GM12878 (cell line): Measurements from ENCODE around the gene KASH5.

Experiments
- BHLHE40 ChIP-seq, 2 experiments: fragments of 450-650 bp in 1 of 2; IDR thresholded peaks; 2 replicates each; pipeline ENCODE4 v1.6.1; 2011 to 2017; ENCODE audit warnings: low read depth in 2 of 2, borderline replicate concordance in 1 of 2, improper control_type of control experiment in 1 of 2, low read length in 1 of 2, mild to moderate bottlenecking in 1 of 2
- CREB1 ChIP-seq: IDR thresholded peaks from 2 replicates; pipeline ENCODE4 v1.6.1; 2012; ENCODE audit warnings: low read depth, mild to moderate bottlenecking, inconsistent platforms
- CTCF ChIP-seq, 3 experiments: IDR thresholded peaks in 2 of 3; conservative IDR thresholded peaks in 1 of 3; 2 replicates each; pipeline ENCODE4 v1.5.1; 2011; ENCODE audit warnings: low read depth in 3 of 3, low read length in 3 of 3, mild to moderate bottlenecking in 3 of 3, control low read depth in 2 of 3, moderate library complexity in 2 of 3, inconsistent platforms in 1 of 3, mixed read lengths in 1 of 3; ENCODE audit not compliant: control insufficient read depth in 2 of 3, insufficient read depth in 1 of 3; ENCODE audit errors: extremely low read depth in 1 of 3
- EZH2 ChIP-seq: IDR thresholded peaks from 2 replicates; pipeline ENCODE4 v1.6.1; 2012; ENCODE audit warnings: low read depth, mild to moderate bottlenecking, control low read depth, inconsistent platforms, low read length, borderline replicate concordance; ENCODE audit not compliant: control insufficient read depth
- FOS ChIP-seq: IDR thresholded peaks from 3 replicates; pipeline ENCODE4 v1.6.1; 2011; ENCODE audit warnings: borderline replicate concordance; ENCODE audit not compliant: insufficient read length; ENCODE audit errors: extremely low read depth
- FOXM1 ChIP-seq: IDR thresholded peaks from 2 replicates; pipeline ENCODE4 v1.6.1; 2012; ENCODE audit warnings: low read depth, mild to moderate bottlenecking, inconsistent platforms, low read length, moderate library complexity
- HDGF ChIP-seq: fragments of 450-650 bp; IDR thresholded peaks from 2 replicates; pipeline ENCODE4 v1.6.1; 2016; ENCODE audit warnings: antibody characterized with exemption
- POLR2A ChIP-seq: IDR thresholded peaks from 2 replicates; pipeline ENCODE4 v1.6.1; 2011; ENCODE audit warnings: low read depth, mild to moderate bottlenecking, low read length
- RELA ChIP-seq: fragments of 450-650 bp; IDR thresholded peaks from 2 replicates; pipeline ENCODE4 v1.8.0; 2014; ENCODE audit warnings: borderline replicate concordance; ENCODE audit not compliant: partially characterized antibody
- RFX5 ChIP-seq: IDR thresholded peaks from 2 replicates; pipeline ENCODE4 v1.6.1; 2011; ENCODE audit warnings: low read depth, low read length, improper control_type of control experiment
- ZBTB11 ChIP-seq: fragments of 450-650 bp; formaldehyde crosslinking; IDR thresholded peaks from 2 replicates; pipeline ENCODE4 v1.5.0; 2022; ENCODE audit warnings: mild to moderate bottlenecking, missing genetic modification characterization
- ZNF592 ChIP-seq: fragments of 450-650 bp; IDR thresholded peaks from 2 replicates; pipeline ENCODE4 v1.6.1; 2017; ENCODE audit warnings: mild to moderate bottlenecking, moderate library complexity

- TF ChIP-seq ZBTB11 (no peak), ZNF592 (no peak), RELA (no peak), CTCF (IDR thresholded peaks at IDR 0.05 in 2 of 3, conservative IDR thresholded peaks at IDR 0.05 in 1 of 3; ENCODE audit: control insufficient read depth in 2 of 3, extremely low read depth in 1 of 3, insufficient read depth in 1 of 3, low read depth in 3 of 3, low read length in 3 of 3) (no peak), HDGF (no peak), FOS (no peak), BHLHE40 (IDR thresholded peaks at IDR 0.05; ENCODE audit: borderline replicate concordance in 1 of 2, low read depth in 2 of 2, low read length in 1 of 2) (no peak), CREB1 (no peak), EZH2 (no peak), POLR2A (no peak), FOXM1 (no peak), RFX5 (no peak)
Measured at GRCh38 chr19:49453757-49454240, 65.8 kb downstream of the KASH5 start.
